AG09319 (cell line): ENCODE measurements around the gene HDGF.

Experiments
- DNase-seq: peaks from one replicate; pipeline ENCODE4 v3.0.0-alpha.2; 2010; ENCODE audit warnings: low read depth; ENCODE audit errors: extremely low read depth
- CTCF ChIP-seq: IDR thresholded peaks from 2 replicates; pipeline ENCODE4 v1.5.1; 2011; ENCODE audit warnings: low read depth, mild to moderate bottlenecking, inconsistent platforms, low read length, moderate library complexity

HDGF gene

DNA sequence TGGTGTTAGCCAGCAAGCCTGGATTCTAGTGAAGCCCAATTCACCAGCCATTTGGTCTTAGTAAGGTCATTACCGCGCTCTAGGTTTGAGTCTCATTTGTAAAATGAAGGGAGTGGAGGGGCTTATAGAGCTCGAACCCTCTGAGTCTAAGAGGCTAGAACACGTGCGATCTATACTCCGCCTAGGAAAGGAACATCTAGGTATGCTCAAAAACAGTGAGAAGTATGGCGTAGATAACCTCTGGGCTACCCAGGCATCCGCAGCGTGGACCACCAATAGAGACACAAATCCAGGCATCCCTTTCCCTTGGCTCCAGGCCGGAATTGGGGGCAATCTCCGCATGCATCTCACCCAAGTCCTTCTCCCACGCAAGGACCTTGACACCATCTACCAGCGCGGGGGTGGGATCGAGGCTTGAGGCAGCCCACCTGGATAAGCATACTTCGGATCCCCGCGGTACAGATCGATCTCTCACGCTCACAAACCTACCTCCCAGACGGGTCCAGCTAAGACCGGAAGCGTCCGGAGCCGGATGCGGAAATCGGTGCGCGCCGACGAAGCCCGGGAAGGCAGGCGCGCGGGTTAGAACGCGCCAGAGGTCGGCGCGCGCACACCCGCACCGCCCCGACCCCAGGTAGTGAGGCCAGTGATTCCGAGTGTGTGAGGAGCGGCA, 23.4 kb downstream of the HDGF start, which contains the start of gene METTL25B:
TSS of gene METTL25B (plus strand) at position 544 of the 673 bp plus-strand sequence. CDS start 636 bp downstream, outside the sequence.
- no peak for TF ChIP-seq CTCF
- DNase-seq = no peak

DNA sequence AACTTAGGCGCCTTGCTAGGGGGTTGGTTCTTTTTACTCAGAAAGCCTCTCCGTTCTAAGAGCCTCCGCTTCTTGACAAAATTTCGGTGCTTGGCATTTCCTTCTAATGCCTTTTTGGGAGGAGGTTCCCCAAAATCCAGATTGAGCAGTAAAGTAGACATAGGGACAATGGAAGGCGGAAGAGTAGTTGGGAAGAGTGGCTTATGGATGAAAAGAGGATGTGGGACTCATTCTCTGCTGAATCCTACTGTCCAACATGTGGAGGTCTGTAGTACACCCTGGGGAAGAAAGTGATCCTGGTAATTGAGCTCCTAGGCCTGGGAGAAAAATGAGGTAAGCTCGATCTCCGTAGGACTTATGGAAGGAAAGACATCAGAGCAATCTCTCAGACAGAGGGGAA, 24.0 kb downstream of the HDGF start:
- DNase-seq = no peak
- no peak for TF ChIP-seq CTCF

DNA sequence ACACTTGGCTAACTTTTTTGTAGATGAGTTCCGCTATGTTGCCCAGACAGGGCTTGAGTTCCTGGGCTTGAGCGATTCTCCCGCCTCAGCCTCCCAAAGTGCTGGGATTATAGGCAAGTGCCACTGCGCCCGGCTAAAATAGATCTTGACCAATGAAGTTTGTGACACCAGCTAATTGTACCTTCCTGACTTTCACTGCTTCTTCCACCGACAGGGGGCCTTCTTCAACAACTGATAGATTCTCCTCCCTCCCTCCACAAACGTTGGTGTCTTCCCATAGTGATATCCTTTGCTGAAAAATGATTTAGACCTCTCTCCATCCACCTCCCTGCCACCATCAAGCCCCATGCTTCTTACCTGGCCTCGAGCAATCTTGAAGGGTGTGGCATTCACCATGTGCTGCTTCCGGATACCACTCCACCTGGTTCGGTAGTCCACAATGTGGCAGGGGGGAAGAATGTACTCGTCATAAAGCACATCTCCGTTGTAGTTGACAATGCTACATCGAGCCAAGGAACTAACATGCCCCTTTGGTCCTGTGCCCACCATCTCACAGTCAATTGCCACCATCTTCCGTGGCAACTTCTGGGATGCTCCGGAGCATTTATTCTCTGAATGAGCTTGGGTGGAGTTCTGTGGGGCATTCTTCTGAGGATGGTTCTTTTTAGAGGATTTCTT, 24.8 kb downstream of the HDGF start:
- peak; percentile 65 for TF ChIP-seq CTCF
- DNase-seq = no peak

- peak; percentile 78 for DNase-seq
- TF ChIP-seq CTCF = peak; percentile 96
These were observed 25.7 kb downstream of the HDGF start for GRCh38 chr1:156725683-156726280.

- TF ChIP-seq CTCF = no peak
- DNase-seq = no peak
These were observed 29.9 kb downstream of the HDGF start for GRCh38 chr1:156721535-156721934.

DNA sequence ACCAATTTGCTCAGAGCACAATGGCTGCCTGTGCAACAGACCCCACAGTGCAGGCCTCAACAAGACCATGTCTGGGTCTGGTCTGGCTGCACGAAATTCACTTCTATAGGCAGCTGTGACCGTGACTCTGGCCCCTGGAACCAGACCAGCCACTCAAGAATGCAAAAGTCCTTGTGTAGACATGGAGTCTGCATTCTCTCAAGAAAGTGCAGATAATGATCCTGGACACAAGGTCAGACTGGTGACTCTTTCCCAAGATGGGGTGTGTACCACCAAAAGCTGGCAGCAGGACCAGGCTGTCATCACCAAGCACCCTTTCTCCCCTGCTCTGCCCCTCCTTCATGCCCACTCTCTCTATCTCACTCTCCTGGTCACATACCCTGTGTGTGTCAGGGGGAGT, 30.3 kb downstream of the HDGF start:
- no peak for DNase-seq
- no peak for TF ChIP-seq CTCF

- TF ChIP-seq CTCF = no peak
- no peak for DNase-seq
These were observed 34.1 kb downstream of the HDGF start for GRCh38 chr1:156717351-156717750.
